Esophagus muscularis mucosa (tissue), 3 donors: ENCODE results near the gene HNRNPA2B1.

ENCODE experiments used
- CTCF ChIP-seq, 3 experiments: fragments of 200-600 bp in 2 of 3; fragments of 450-650 bp in 1 of 3; sonication (generic) in 2 of 3; IDR thresholded peaks; one replicate each; pipeline ENCODE4 v1.5.1; 2017 to 2019; ENCODE audit warnings: antibody characterized with exemption in 3 of 3, mild to moderate bottlenecking in 2 of 3, moderate library complexity in 1 of 3
- POLR2AphosphoS5 ChIP-seq, 2 donors: sonication (generic); formaldehyde crosslinking; IDR thresholded peaks; one replicate each; pipeline ENCODE4 v1.6.1; 2017; ENCODE audit warnings: antibody characterized with exemption in 2 of 2

GRCh38 chr7:26147030-26147429, 53.5 kb downstream of the HNRNPA2B1 start:
- no peak for TF ChIP-seq POLR2AphosphoS5 (IDR thresholded peaks at IDR 0.05)
- TF ChIP-seq CTCF (IDR thresholded peaks at IDR 0.05), result no peak
